Stimulated activated CD8-positive, alpha-beta memory T cell treated with anti-CD3 and anti-CD28 coated beads, Interleukin-4, amount 100 ng/mL, for 1 hour (primary cell): ENCODE measurements around the gene MINDY3.
"Not testable (repeated sequence)": the region's sequence is repeated elsewhere in the genome, so short reads cannot be mapped to it uniquely, and the experiment has no call there.

Source experiments
- DNase-seq, 2 donors: peaks; one replicate each; pipeline ENCODE4 v3.0.0-alpha.2; 2020; ENCODE audit warnings: low read depth in 2 of 2, low spot score in 1 of 2

MINDY3 gene

DNA sequence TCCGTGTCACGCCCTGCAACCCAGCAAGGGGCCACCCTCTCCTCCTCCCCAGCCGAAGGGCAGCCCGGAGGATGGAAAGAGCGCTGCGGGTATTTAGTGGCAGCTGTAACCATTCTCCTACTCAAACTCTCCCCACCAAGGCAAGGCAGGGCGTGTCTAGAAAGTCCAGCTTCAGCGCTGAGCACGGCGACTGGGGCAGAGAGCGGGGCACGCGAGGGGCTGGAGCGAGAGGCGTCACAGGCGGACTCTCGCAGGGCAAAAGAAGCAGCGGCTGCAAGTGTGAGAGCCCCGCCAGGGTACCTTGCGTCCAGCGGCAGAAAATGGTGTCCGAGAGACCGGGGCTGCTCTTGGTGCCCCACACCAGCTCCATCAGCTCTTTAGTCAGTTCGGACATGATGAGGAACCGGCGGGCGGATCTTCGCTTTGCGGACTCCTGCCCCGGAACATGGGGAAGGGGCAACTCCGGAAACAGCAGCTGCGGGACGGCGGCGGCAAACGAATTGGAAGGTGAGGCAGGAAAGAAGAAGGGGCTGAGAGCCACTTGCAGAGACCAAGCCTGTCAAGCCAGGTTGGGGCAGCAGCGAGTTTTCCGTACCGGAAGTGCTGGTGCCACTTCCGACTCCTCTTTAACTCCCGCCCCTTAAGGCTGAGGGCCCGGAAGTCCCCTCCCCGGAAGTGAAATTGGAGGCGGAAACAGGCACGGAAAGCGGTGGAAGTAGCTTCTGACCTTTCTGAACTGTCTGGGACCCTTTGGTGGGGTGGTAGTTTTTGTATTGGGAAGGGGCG lies at the start of gene MINDY3:
Gene MINDY3 (minus strand): TSS at position 602 of the 786 bp plus-strand sequence. CDS start 208 bp downstream, at position 394.
- DNase-seq, result peak; percentile 47 to 68

DNA sequence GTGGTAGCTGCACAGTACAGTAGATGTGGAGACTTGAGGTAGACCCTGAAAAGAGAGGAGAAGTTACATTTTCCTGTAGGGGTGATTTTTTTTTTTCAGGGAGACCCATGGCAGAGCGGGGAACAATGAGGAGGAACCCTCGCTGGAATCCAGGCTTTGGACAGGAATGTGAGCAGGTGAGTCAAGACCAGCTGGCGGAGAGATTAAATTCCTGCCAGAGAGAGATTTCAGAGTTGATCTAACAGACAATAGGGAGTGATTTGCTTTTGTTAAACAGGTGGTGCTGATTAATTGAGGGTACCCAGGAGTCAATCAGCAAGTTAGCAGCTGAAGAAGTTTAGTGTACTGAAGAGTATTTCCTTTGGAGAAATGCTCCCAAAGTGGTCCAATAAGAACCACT lies 41.6 kb upstream of the MINDY3 start:
- DNase-seq, result no peak

DNA sequence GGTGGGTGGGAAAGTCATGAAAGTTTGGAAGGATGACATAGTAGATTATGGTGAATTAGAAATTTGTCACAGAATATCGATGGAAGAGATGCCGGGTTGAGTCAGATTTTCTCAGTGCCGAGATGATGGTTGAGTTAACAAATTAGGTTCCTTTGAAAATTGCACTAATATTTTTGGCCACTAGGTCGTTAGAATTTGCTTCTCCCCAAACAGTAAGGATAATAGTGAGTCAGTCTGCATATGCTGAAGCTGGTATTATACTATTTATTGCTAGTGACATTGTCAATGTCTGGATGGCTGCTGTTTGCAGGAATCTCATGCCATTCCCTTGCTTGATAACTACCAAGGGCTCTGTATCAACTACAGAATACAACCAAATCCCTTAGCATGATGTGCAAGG lies 37.7 kb upstream of the MINDY3 start:
- no peak for DNase-seq

DNA sequence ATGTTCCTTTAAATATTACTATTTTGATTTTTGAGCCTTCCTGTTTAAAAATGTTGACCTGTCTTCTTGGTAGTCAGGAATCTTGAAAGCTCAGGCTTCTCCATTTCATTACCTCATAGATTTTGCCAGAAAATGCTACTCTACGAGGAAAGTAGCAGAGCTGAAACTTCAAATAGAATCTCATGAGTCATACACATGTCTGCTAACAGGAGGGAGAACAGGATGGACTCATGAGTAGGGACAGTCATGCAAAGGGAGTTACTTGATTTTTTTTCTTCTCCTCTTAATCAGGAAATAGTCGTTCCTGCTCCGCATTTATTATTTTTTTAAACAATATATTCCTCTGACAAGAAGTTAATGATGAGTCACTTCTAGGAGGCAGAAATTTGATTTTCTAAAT lies 37.0 kb upstream of the MINDY3 start:
- DNase-seq, result no peak

DNA sequence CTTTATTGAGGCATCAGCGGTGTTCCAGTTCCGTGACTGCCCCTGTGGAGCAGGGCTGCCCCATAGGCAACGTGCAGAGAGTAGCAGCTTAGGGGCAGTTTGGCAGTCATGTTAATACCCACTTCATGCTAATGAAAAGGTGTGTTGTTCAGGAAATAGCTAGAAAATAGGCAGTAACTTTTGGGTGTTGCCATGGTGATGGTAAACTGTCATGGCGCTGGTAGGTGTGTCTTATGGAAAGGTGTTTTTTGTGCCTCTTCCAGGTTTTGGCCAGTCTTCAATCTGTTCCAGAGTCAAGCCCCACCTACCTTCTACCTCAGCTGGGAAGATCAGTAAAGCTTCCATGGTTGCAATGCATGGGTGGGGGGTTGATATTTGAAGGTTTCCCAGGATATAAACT lies 36.3 kb upstream of the MINDY3 start:
- no peak for DNase-seq

DNA sequence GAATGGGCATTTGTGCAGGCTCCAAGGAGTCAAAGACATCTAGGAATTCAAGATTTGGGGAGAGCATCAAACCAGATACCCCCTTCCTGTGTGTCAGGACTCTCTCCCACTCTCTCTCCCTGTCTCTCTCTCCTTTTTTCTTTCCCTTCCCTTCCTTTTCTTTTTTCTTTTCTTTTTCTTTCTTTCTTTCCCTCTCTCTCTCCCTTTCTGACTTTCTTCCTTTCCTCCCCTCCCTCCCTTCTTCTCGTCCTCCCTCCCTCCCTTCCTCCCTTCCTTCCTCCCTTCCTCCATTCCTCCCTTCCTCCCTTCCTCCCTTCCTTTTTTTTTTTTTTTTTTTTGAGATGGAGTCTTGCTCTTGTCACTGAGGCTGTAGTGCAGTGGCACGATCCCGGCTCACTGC lies 24.1 kb upstream of the MINDY3 start:
- no peak for DNase-seq

DNA sequence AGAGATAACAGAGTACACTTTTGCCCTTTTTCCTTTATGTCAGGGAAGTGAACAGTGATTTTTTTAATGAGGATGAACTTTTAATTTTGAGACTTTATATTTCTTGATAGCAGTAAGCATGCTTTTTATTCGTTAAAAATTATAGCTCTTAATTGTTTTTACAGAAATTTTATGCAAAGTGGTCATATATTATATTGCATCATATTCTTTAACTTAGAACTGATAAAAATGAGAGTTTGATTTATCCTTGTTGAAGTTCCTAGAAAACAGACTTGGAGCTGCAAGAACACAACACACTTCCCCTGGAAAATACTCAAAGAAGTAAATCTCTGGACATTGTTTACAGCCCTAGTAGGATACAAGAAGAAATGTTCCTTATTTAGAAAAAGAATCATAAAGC lies 21.2 kb upstream of the MINDY3 start:
- DNase-seq, result no peak

DNA sequence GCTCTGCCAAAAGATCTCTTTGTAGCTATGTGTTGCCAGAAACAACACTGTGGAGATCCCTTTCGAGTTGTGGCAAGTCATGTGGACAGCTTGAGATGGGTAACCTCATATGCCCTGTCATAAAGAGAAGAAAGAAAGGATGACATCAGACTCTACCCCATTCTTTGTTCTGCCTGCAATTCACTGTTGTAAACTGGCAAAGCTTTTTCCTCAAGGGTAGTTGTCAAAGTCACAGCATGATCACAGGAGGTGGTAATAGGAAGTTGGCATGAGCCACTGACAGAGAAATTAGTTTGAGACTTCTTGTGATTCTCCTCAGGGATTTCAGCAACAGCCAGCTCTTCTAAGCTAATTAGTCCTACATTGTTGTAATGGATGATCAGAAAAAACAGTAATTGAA lies 19.4 kb upstream of the MINDY3 start:
- no peak for DNase-seq

DNA sequence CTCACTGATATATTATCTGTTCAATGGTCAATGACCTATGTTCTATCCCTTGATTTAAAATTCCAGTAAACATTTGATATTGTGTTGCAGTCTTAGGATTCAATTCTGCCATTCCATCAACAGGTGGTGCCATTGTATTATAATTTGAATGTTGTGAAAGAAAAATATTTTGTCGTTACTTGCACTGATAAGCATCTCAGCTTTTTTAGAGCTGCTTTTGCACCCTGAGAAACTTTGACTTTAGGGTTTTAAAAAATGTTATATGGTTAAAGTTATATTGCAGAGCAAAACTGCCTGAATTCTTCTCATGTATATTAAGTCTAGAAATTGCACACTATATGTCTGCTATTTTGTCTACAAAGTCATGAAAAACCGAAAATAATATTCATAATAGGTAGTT lies 18.8 kb upstream of the MINDY3 start:
- no peak for DNase-seq

DNA sequence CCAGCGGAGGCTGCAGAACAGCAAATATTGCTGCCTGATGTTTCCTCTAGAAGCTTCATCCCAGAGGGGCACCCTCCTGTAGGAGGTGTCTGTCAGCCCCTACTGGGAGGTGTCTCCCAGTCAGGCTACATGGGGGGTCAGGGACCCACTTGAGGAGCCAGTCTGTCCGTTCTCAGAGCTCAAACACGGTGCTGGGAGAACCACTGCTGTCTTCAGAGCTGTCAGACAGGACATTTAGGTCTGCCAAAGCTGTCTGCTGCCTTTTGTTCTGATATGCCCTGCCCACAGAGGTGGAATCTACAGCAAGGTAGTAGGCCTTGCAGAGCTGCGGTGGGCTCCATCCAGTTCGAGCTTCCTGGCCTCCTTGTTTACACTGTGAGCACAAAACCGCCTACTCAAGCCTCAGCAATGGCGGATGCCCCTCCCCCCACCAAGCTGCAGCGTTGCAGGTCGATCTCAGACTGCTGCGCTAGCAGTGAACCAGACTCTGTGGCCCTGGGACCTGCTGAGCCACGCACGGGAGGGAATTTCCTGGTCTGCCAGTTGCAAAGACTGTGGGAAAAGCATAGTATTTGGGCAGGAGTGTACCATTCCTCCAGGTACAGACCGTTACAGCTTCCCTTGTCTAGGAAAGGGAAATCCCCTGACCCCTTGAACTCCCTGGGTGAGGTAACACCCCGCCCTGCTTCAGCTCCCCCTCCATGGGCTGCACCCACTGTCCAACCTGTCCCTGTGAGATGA lies 17.7 kb upstream of the MINDY3 start:
- no peak for DNase-seq

DNA sequence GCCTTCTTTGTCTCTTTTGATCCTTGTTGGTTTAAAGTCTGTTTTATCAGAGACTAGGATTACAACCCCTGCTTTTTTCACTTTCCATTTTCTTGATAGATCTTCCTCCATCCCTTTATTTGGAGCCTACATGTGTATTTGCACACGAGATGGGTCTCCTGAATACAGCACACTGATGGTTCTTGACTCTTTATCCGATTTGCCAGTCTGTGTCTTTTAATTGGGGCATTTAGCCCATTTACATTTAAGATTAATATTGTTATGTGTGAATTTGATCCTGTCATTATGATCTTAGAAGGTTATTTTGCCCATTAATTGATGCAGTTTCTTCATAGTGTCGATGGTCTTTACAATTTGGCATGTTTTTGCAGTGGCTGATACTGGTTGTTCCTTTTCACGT lies 16.0 kb upstream of the MINDY3 start:
- DNase-seq, result not testable (repeated sequence)

DNA sequence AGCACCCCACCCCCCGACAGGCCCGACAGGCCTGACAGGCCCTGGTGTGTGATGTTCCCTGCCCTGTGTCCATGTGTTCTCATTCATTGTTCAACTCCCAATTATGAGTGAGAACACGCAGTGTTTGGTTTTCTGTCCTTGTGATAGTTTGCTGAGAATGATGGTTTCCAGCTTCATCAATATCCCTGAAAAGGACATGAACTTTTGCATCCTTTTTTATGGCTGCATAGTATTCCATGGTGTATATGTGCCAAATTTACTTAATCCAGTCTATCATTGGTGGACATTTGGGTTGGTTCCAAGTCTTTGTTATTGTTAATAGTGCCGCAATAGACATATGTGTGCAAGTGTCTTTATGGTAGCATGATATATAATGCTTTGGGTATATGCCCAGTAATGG lies 12.3 kb upstream of the MINDY3 start:
- DNase-seq, result not testable (repeated sequence)

DNA sequence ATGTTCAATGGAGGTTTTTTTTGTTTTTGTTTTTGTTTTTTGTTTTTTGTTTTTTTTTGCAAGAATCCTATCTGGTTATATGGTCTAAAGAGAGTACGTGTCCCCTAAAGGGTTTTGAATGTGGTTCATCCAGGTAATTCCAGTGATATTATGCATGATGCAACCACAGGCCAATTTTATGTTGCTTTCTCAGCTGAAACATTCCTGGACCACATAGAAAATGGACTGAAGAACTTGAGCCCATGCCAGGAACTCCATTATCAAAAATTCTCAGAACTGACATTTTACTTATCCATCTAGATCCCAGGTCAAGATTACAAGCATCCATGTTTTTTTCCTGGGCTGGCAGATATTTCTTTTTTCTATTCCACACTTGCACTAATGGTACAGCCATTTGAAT lies 11.5 kb upstream of the MINDY3 start:
- DNase-seq, result no peak

DNA sequence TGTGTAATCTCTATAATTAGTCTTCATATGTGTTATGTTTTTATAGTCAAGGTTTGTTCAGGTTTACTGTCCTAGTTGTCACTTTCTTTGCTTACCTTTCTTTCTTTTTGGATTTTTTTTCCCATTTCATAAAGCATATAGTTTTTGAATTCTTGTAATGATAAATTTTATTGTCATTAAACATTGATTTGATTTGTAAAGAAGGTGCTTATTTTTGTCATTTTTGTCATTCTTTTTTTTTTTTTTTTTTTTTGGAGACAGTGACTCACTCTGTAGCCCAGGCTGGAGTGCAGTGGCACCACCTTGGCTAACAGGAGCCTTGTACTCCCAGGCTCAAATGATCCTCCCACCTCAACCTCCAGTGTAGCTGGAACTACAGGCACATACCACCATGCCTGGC lies 9.6 kb upstream of the MINDY3 start:
- DNase-seq, result no peak

DNA sequence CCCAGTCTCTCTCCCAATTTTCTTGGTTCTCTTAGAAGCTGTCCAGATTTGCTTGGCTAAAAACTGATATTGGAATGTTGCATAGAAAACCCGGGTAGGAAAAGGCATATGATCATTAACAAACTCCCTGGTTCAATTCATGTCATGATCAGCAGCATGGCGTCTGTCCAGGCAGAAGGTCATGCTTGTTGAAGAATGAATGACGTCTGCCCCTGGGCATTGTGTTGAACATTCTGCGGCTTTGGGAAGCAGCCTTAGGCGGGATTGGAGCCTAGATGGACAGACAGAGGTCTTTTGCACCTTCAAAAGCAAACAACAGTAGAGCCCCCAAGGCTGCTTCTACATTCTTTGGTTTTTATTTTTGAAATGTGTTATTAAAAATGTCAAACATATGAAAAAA lies 7.7 kb upstream of the MINDY3 start:
- DNase-seq, result no peak

DNA sequence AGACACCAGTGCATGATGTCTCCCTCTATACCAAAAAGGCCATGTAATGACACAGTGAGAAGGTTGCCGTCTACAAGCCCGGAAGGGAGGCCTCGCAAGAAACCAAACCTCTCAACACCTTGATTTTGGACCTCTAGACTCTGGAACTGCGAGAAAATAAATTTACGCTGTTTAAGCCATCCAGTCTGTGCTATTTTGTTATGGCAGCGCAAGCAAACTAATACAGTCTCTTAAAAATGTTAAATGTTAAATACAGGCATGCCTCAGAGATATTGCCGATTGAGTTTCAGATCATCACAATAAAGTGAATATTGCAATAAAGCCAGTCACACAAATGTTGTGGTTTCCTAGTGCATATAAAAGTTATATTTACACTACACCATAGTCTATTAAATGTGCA lies 5.0 kb upstream of the MINDY3 start:
- no peak for DNase-seq

DNA sequence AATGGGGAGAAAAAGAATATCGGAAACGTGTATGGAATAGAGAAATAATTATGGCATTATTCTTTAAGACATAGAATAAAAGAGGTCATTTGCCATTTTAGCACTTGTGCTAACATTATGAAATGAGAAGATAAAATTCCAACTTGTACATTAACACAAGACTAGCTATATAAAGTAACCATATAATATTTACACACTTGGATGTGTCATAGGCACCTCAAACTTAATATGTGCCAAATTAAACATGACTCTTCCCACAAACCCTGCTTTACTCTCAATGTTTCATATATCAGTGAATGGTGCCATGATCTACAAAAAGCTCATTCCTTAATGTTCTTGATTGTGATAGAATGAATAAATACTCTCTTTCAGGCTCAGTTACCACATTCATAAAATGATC lies 4.1 kb upstream of the MINDY3 start:
- no peak for DNase-seq

DNA sequence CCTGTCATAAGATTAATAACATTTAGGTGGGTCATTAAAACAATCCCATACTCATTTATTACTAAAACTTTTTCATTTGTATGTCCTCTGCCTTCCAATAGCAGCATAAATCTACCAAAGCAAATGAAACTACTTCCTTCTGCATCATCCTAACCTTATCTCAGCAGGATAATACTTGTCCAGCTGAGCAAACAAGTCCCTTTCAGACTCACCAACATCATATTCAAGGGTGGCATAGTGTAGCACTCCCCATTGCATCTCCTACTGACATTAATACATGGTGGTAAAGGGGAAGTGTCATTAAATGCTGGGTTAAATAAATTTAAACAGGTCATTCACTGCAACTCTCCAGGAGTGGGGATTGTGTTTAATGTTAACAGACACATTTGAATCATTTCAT lies 3.4 kb upstream of the MINDY3 start:
- no peak for DNase-seq

DNA sequence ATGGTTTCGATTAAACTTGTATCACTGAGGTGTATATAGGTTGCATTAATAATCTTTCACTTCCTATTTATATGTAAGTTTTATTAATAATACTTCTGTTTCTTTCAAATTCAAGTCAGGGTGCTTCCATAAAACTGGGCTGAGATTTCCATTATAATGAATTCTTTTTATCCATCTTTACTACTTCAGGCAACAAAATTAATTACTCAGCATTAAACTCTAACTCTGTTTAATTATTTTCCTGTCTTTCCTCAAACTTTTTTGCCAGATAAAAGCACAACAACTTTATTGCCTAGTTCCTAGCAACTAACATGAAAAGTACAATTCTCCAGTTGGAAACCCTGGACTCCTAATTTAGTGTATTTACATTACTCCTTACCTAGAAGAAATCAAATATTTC lies 3.0 kb upstream of the MINDY3 start:
- no peak for DNase-seq

DNA sequence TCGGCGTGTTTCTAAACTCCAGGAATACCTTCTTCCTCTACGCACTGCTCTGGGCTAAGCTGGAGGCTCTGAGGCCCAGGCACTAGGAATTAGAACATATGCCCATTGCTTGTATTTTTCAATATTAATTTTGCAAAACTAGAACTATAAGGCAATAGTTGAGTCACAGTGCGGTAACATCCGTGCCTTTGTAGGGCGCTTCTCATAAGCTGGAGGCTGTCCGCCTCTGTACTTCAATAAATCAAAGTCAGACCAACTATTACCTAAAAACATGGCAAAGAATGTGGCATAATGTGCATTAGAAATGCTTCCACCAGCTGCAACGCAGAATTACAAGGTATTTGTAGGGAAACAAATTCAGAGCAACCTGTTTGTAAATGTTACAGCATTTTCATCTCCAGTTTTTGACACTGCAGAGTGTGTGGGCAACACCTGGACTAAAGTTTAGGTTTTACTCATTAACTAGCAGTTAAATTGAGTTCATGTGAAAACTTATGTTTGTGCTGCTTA lies 440 bp upstream of the MINDY3 start:
- no peak for DNase-seq

DNA sequence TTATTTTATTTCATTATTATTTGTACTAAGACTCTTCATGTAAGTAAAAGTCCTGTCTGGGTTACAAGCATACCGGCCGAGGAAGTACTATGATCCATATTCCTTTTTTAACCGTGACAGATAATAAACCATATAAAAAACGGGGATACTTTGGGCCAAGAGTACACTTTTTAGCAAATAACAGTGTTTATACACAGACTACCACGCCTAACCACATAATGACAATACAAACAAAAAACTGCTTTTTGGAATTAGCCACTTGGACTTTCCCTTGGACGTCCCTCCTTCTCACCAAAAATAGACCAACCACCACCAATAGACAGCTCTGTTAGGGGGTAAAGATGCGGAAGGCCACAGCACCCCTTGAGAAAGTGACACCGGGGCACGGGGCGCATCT lies 800 bp downstream of the MINDY3 start:
- no peak for DNase-seq

DNA sequence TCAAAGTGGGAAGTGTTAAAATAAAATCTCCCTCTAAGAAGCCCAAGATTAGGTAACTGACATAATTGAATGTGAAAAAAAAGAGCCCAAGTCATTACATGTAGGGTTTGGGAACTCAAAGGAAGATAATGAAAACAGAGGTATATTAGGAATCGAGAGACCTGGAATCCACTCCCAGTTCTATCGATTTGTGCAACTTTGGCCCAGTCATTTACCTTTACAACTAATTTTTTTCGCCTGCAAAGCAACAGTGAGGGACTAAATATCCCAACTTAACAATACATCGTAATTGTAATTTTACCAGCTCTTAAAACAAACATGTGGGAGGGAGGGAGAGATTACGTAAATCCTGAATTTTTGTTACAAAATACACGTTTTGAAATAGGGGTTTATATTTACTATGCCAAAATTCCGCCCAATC lies 1.4 kb downstream of the MINDY3 start:
- DNase-seq, result no peak
